Loucy (cell line): ENCODE measurements around the gene PDCD4.

ENCODE experiments used
- CTCF ChIP-seq: fragments of 200-600 bp; sonication (generic); conservative IDR thresholded peaks from 2 replicates; pipeline ENCODE4 v1.5.1; 2014; ENCODE audit warnings: mild to moderate bottlenecking, antibody characterized with exemption, low read length
- EZH2phosphoT487 ChIP-seq: fragments of 200-600 bp; IDR thresholded peaks from 2 replicates; pipeline ENCODE4 v1.6.1; 2018; ENCODE audit warnings: antibody characterized with exemption, mild to moderate bottlenecking, moderate library complexity, borderline replicate concordance

GRCh38 chr10:110859206-110859972 is 12.3 kb upstream of the PDCD4 start:
- TF ChIP-seq EZH2phosphoT487 (no peak), CTCF (no peak)
